Uterus (tissue), 2 donors: ENCODE data around the gene ADAMTS18.

Experiments used
- POLR2A ChIP-seq, 2 donors: fragments of 450-650 bp; IDR thresholded peaks; one replicate each; pipeline ENCODE4 v1.6.1; 2016; ENCODE audit warnings: antibody characterized with exemption in 2 of 2, mild to moderate bottlenecking in 1 of 2, moderate library complexity in 1 of 2
- TF ChIP-seq, protein P1 (sequence below), 4 experiments: fragments of 200-600 bp in 2 of 4; fragments of 450-650 bp in 2 of 4; sonication (generic) in 2 of 4; IDR thresholded peaks; one replicate each; pipeline ENCODE4 v1.5.1; 2016 to 2019; ENCODE audit warnings: antibody characterized with exemption in 4 of 4, mild to moderate bottlenecking in 2 of 4, moderate library complexity in 1 of 4

DNA sequence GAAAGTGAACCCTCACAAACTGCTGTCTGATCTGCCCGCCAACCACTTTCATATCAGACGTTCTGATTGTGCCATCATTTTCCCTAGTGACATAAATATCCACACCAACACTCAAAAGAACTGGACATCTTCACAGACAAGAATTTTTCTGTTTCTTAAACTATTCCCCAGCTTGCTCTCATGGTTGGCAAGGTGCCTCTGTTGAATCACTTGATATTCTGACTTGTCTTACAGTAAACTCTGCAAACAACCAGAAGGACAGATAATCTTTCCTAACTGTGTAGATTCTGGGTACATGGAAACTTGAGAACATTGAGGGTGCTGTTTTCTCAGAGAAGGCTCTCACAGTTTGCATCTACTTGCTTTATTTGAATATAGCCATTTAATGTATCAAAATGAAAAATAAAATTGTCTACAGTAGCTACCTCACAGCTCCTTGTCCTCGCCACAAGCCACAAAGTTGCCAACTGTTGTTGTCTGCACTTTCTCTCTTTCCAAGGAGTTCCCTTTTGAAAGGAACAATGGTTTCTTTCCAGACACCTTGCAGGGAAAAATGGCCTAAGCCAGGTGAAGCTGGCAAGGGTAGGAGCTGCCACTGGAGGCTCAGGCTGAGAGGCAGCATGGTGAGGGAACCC lies 46.0 kb upstream of the ADAMTS18 start:
- TF ChIP-seq, protein P1, sequence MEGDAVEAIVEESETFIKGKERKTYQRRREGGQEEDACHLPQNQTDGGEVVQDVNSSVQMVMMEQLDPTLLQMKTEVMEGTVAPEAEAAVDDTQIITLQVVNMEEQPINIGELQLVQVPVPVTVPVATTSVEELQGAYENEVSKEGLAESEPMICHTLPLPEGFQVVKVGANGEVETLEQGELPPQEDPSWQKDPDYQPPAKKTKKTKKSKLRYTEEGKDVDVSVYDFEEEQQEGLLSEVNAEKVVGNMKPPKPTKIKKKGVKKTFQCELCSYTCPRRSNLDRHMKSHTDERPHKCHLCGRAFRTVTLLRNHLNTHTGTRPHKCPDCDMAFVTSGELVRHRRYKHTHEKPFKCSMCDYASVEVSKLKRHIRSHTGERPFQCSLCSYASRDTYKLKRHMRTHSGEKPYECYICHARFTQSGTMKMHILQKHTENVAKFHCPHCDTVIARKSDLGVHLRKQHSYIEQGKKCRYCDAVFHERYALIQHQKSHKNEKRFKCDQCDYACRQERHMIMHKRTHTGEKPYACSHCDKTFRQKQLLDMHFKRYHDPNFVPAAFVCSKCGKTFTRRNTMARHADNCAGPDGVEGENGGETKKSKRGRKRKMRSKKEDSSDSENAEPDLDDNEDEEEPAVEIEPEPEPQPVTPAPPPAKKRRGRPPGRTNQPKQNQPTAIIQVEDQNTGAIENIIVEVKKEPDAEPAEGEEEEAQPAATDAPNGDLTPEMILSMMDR (IDR thresholded peaks at IDR 0.05), result no peak
- no peak for TF ChIP-seq POLR2A (IDR thresholded peaks at IDR 0.05)
